Activated CD8-positive, alpha-beta memory T cell treated with anti-CD3 and anti-CD28 coated beads for 48 hours (primary cell): ENCODE results near the gene MADD.
"Not testable (repeated sequence)": the region's sequence is repeated elsewhere in the genome, so short reads cannot be mapped to it uniquely, and the experiment has no call there.

Experiments
- DNase-seq, 3 experiments: peaks; one replicate each; pipeline ENCODE4 v3.0.0-alpha.2; 2020; ENCODE audit warnings: low read depth in 2 of 3, low spot score in 2 of 3

MADD gene

GRCh38 chr11:47317064-47317828 lies 47.3 kb downstream of the MADD start:
- no peak for DNase-seq

- DNase-seq = no peak
Measured at GRCh38 chr11:47318166-47318565, 48.2 kb downstream of the MADD start.

DNA sequence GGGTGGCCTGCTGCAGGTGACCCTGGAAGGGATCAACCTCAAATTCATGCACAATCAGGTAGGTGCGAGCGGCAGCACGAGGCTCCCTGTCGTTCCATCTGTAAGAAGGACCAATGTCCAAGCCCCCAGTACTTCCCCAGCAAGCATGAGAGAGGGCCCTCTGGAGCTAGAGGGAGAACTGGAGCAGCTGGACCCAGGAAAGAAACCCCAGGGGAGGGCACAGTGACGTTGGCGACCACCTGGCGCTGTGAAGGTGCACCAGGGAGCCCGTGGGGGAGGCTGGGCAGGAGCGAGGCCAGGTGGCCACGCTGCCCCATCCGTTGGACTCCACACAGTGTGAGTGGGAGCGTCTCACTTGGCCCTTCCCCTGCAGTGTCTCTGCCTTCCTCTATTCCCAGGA lies 54.6 kb downstream of the MADD start:
- DNase-seq = no peak

DNA sequence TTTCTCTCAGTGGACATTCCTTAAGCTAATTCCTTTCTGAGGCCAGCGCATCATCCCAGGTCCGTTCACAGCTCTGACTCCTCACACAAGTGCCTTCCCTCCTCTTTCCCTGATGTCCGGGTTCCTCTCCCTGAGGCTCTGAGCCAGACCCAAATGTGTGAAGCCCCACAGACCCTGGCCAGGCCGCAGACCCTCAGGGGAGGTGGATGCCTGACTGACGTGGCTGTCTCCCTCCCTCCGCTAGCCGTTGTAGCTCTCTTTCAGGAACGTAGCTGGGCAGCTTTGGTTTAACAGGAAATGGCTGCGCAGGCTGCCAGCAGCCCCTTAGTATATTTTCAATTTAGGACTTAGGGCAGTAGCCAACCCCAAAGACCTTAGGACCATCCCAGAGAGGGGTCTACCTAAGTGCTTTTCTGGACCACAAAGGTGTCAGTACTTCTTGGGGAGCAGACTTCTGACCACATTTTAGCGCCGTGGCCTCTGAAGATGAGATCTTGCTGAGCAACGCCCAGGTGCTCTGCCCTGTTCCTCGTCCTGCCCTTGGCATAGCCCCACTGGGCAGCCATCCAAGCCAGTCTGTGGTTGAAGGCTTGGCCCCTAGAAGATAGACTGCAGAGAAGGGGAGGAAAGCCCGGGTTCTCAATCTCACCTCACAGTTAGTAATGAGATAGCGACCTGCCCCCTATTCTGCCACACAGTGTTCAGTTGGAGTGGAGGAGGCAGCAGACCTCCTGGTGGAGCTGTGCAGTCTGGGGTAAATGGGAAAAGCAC lies 55.5 kb downstream of the MADD start:
- DNase-seq = no peak

DNA sequence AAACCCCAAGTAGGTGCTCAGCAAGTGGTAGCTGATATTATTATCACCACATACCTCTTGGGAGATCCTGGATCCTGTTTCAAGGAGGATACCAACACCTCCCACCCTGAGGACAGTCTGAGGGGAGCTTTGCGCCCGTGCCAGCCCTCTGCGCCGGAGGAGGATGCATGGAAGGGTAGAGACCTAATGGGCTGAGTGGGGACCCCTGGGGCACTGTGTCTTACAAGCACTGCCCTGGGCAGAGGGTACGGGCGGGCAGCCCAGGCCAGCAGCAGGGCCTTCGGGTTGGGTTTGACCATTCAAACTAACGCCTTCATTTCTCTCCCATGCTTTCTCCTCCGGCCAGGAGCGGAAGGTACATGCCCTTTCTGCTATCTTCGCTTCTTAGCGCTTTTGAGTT lies 56.3 kb downstream of the MADD start:
- no peak for DNase-seq

DNA sequence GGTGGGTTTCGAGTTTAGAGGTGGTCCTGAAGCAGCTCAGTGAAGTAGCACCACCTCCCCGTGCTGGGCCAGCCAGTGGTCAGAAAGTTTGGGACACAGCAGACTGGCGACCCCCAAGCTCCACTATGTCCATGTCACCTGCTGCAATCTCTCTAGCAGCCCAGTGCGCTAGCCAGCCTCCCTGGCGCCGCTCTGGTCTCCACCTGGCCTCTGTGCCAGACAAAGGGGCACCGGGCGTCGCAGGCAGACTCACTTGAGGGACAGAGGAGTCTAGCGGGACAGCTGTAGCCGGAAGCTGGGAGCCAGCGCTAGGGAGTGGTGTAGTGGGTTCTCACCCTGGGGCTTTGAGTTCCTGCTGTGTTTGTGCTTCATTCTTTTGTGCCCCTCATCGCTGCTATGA lies 57.1 kb downstream of the MADD start:
- no peak for DNase-seq

- DNase-seq = no peak
Measured at GRCh38 chr11:47327949-47328348, 58.0 kb downstream of the MADD start.

DNA sequence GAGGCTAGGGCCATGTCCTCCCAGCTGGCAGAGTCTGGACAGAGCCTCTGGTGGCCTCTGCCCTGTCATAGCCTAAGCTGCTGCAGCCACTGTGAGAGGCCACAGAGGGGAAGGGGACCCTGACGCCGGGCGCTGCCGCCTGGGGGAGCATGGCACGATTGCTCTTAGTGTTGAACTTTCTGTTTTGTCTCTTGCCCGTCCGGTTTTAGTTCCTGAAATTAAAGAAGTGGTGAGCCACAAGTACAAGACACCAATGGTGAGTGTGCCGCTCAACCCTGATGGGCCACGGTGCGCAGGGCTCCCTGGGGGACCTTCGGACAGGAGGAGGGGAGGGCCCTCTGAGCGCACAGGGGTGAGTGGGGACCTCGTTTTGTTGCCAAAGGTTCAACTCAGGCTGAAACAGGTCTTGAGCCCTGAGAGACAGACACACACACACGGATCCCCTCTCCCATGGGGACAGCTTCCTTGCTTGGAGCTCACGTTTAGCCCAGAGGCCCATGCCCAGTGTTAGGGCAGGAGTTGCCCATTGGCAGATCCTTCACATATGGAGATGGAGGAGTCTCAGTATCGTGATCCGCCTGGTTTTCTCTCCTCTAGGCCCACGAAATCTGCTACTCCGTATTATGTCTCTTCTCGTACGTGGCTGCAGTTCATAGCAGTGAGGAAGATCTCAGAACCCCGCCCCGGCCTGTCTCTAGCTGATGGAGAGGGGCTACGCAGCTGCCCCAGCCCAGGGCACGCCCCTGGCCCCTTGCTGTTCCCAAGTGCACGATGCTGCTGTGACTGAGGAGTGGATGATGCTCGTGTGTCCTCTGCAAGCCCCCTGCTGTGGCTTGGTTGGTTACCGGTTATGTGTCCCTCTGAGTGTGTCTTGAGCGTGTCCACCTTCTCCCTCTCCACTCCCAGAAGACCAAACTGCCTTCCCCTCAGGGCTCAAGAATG lies 58.8 kb downstream of the MADD start:
- no peak for DNase-seq

GRCh38 chr11:47329431-47329986 lies 59.6 kb downstream of the MADD start:
- no peak for DNase-seq

DNA sequence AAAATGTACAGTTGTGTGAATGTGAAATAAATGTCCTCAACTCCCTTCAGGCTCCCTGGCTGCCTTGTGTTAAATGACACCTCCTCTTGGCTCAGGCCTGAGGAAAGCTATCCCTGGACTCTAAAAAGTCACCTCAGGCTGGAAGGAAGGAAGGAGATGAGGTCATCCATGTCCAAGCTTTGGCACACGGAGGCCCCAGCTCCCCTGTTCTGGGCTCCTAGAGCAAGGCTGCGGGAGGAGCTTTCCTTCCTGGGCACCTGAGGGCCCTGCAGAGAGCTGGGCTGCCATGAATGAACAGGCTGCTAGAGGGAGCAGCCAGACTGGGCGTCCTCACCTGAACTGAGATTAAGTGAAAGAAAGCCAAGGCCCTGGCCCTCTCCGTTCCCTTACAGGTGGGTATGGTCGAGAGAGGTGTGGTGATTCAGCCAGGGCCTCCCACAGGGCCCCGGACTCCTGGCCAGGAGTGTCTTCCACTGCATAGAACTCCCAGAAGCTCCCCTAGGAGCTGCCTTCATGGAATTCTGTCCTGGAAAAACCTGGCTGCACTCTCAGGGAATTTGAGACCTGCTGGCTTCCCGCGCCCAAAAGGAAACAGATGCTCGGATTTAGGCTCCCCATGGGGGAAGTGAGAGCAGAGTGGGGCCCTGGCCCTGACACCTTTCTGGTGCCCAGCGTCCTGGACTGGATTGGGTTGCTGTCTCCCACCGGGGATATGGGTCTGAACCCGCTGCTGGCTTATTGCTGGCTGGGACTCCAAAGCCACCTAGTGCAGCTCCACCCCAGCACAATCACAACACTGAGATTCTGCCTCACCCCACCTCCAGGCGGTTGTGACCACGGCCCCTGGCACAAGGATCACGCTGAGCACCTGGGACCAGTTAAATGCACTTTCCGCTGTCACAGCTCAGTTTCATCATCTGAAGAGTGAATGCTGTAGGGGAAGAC lies 60.3 kb downstream of the MADD start:
- no peak for DNase-seq

- DNase-seq = no peak
Measured at GRCh38 chr11:47331454-47332302, 61.7 kb downstream of the MADD start.

DNA sequence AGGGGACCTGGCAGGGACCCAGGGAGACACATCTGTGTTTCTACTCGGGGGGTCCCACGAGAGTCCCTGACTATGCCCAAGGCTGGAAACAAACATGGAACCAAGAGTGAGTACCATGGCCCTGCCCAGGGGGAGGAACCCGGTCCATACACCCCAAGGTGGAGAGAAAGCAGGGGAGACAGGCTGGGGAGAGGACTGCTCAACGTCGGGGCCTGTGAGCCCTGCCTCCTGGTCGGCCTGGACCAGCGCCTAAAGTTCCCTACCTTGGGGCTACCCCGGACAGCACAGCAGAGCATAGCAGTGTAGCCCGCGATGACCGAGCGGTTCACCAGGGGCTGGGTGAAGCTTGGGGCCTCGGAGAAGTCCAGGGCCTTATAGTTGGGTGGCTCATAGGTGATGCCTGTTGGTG lies 62.4 kb downstream of the MADD start:
- no peak for DNase-seq

GRCh38 chr11:47332791-47333525 lies 63.0 kb downstream of the MADD start:
- no peak for DNase-seq

GRCh38 chr11:47333526-47333845 lies 63.6 kb downstream of the MADD start:
- no peak for DNase-seq

- DNase-seq = no peak
Measured at GRCh38 chr11:47333886-47334443, 64.0 kb downstream of the MADD start.

- DNase-seq = not testable (repeated sequence)
Measured at GRCh38 chr11:47334699-47335411, 64.9 kb downstream of the MADD start.

DNA sequence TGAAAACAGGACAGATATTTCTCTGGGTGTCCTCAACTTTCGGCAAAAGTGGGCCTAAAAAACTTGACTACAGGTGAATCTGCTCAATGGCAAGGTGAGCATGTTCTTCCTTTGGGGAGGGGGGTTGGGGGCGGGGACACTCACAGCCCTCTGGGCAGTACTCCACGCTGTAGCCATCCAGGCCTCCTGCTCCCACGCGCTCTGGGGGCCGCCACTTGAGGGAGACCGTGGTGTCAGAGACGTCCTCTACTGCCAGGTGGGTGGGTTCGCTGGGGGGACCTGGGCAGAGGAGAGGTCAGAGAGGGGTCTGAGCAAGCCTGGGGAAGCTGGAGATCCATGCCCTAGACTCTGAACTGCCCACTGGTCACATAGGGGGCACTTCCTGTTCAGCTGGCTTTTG lies 65.8 kb downstream of the MADD start:
- no peak for DNase-seq

GRCh38 chr11:47336595-47336994 lies 66.7 kb downstream of the MADD start:
- no peak for DNase-seq
